Esophagus (tissue), 2 donors: ENCODE data around the gene MLLT1. TPM values are rescaled to one million over a fixed set of nuclear protein-coding genes. Genes with fewer than 3 reads are reported as not detected.

ENCODE experiments used
- H3K27ac ChIP-seq, 2 donors: one replicate each; pipeline ENCODE4 v1.5.1; 2013; ENCODE audit warnings: low read depth in 2 of 2, mild to moderate bottlenecking in 2 of 2, inconsistent platforms in 1 of 2, low read length in 1 of 2, moderate library complexity in 1 of 2
- H3K27me3 ChIP-seq, 2 donors: one replicate each; pipeline ENCODE4 v1.6.1; 2013; ENCODE audit warnings: low read length in 2 of 2, control low read depth in 1 of 2, mild to moderate bottlenecking in 1 of 2; ENCODE audit not compliant: insufficient read depth in 2 of 2, control insufficient read depth in 1 of 2
- H3K36me3 ChIP-seq, 2 donors: one replicate each; pipeline ENCODE4 v1.6.1; 2013; ENCODE audit warnings: low read length in 1 of 2; ENCODE audit not compliant: control insufficient read depth in 2 of 2, insufficient read depth in 2 of 2
- H3K4me1 ChIP-seq, 2 donors: one replicate each; pipeline ENCODE4 v1.6.1; 2013; ENCODE audit warnings: low read length in 1 of 2; ENCODE audit not compliant: control insufficient read depth in 2 of 2, insufficient read depth in 2 of 2
- H3K4me3 ChIP-seq, 2 donors: one replicate each; pipeline ENCODE4 v1.5.1; 2013; ENCODE audit warnings: low read length in 2 of 2, mild to moderate bottlenecking in 2 of 2, low read depth in 1 of 2, moderate library complexity in 1 of 2
- H3K9me3 ChIP-seq, 2 donors: one replicate each; pipeline ENCODE4 v1.6.1; 2013; ENCODE audit warnings: mild to moderate bottlenecking in 2 of 2, low read depth in 1 of 2, low read length in 1 of 2, moderate library complexity in 1 of 2; ENCODE audit not compliant: control insufficient read depth in 2 of 2, insufficient read depth in 1 of 2
- WGBS, 2 donors: extraction: QIAGEN DNeasy Blood & Tissue Kit; methylation state at CpG; one replicate each; pipeline ENCODE4 v1.1.7; 2013; 5-methylcytosine and 5-hydroxymethylcytosine counted together
- polyA plus RNA-seq, 2 donors: library from polyadenylated mRNA; stranded (reverse); fragments of 200-250 nt; gene quantifications; one replicate each; pipeline ENCODE4 v1.2.3, GENCODE V29; 2013
- donor health status: healthy with polysubstance abuse.
- donor health status: Bipolar disorder and iron deficiency.

MLLT1 gene
- polyA plus RNA-seq, 2 donors, result 15.5 to 16.3 TPM

GRCh38 chr19:6252066-6252465 lies 27.7 kb downstream of the MLLT1 start:
- Histone ChIP-seq H3K27me3 (no peaks in the 10 kb centered on the region), H3K36me3 (peaks cover 0 to 2% of the 10 kb centered on the region in 2 donors), H3K4me1 (peaks cover 2% of the 10 kb centered on the region in 2 donors), H3K9me3 (no peaks in the 10 kb centered on the region), H3K4me3 (no peak overlapping the region), H3K27ac (no peak overlapping the region)
- WGBS, 2 donors, result 95 to 97% methylated on average over 9 of the region's 9 CpGs

- Histone ChIP-seq H3K27me3 (no peaks in the 10 kb centered on the region), H3K9me3 (no peaks in the 10 kb centered on the region), H3K4me3 (no peak overlapping the region), H3K36me3 (peaks cover 0 to 2% of the 10 kb centered on the region in 2 donors), H3K27ac (no peak overlapping the region), H3K4me1 (peaks cover 2% of the 10 kb centered on the region in 2 donors)
- WGBS, 2 donors, result 83 to 89% methylated on average over 13 of the region's 13 CpGs
Observed at GRCh38 chr19:6250909-6251308, 28.9 kb downstream of the MLLT1 start.

- H3K27ac ChIP-seq, result no peak overlapping the region
- no peaks in the 10 kb centered on the region for H3K27me3 ChIP-seq
- H3K4me3 ChIP-seq, result no peak overlapping the region
- H3K36me3 ChIP-seq, result peaks cover 0 to 2% of the 10 kb centered on the region in 2 donors
- H3K9me3 ChIP-seq, result no peaks in the 10 kb centered on the region
- WGBS, 2 donors, result 64 to 75% methylated on average over 4 of the region's 4 CpGs
- H3K4me1 ChIP-seq, result peaks cover 2% of the 10 kb centered on the region in 2 donors
Observed at GRCh38 chr19:6250024-6250615, 29.7 kb downstream of the MLLT1 start.

GRCh38 chr19:6249296-6249695 lies 30.5 kb downstream of the MLLT1 start:
- WGBS, 2 donors, result 63 to 76% methylated on average over 9 of the region's 9 CpGs
- H3K27ac ChIP-seq, result peak overlapping the region in 1 of 2 donors; percentile 44
- no peak overlapping the region for H3K4me3 ChIP-seq
- no peaks in the 10 kb centered on the region for H3K9me3 ChIP-seq
- peaks cover 0 to under 1% of the 10 kb centered on the region in 2 donors for H3K36me3 ChIP-seq
- H3K27me3 ChIP-seq, result no peaks in the 10 kb centered on the region
- H3K4me1 ChIP-seq, result peaks cover 2% of the 10 kb centered on the region in 2 donors

GRCh38 chr19:6248844-6249243 lies 30.9 kb downstream of the MLLT1 start:
- Histone ChIP-seq H3K27ac (no peak overlapping the region), H3K36me3 (no peaks in the 10 kb centered on the region), H3K4me1 (peaks cover 2% of the 10 kb centered on the region in 2 donors), H3K9me3 (no peaks in the 10 kb centered on the region), H3K27me3 (no peaks in the 10 kb centered on the region), H3K4me3 (no peak overlapping the region)
- 74% methylated on average over 6 of the region's 6 CpGs for WGBS, 2 donors

GRCh38 chr19:6248341-6248740 lies 31.4 kb downstream of the MLLT1 start:
- Histone ChIP-seq H3K4me1 (peaks cover 4% of the 10 kb centered on the region in 2 donors), H3K27ac (no peak overlapping the region)
- WGBS, 2 donors, result 70 to 79% methylated on average over 3 of the region's 3 CpGs

GRCh38 chr19:6247007-6247288 lies 32.8 kb downstream of the MLLT1 start:
- WGBS, 2 donors, result 90 to 93% methylated on average over 7 of the region's 7 CpGs
- peaks cover 10 to 12% of the 10 kb centered on the region in 2 donors for H3K4me1 ChIP-seq

More at GRCh38 chr19:6248341-6248740, 31.4 kb downstream of the MLLT1 start:
- no peaks in the 10 kb centered on the region for H3K36me3 ChIP-seq
- H3K27me3 ChIP-seq, result no peaks in the 10 kb centered on the region
- no peak overlapping the region for H3K4me3 ChIP-seq
- H3K9me3 ChIP-seq, result no peaks in the 10 kb centered on the region

GRCh38 chr19:6246174-6247006 lies 33.4 kb downstream of the MLLT1 start:
- Histone ChIP-seq H3K27ac (no peak overlapping the region), H3K4me1 (peaks cover 10 to 12% of the 10 kb centered on the region in 2 donors), H3K9me3 (no peaks in the 10 kb centered on the region), H3K36me3 (no peaks in the 10 kb centered on the region), H3K4me3 (no peak overlapping the region), H3K27me3 (no peaks in the 10 kb centered on the region)
- WGBS, 2 donors, result 91 to 94% methylated on average over 20 of the region's 20 CpGs

More at GRCh38 chr19:6247007-6247288, 32.8 kb downstream of the MLLT1 start:
- Histone ChIP-seq H3K36me3 (no peaks in the 10 kb centered on the region), H3K9me3 (no peaks in the 10 kb centered on the region), H3K4me3 (no peak overlapping the region), H3K27ac (no peak overlapping the region), H3K27me3 (no peaks in the 10 kb centered on the region)

- peaks cover 18 to 34% of the 10 kb centered on the region in 2 donors for H3K4me1 ChIP-seq
- H3K4me3 ChIP-seq, result no peak overlapping the region
- H3K27ac ChIP-seq, result no peak overlapping the region
- no peaks in the 10 kb centered on the region for H3K36me3 ChIP-seq
- 60 to 66% methylated on average over 10 of the region's 10 CpGs for WGBS, 2 donors
- no peaks in the 10 kb centered on the region for H3K27me3 ChIP-seq
- H3K9me3 ChIP-seq, result no peaks in the 10 kb centered on the region
Observed at GRCh38 chr19:6242677-6243076, 37.1 kb downstream of the MLLT1 start.
